Erythroblast (primary cell): Measurements from ENCODE around the gene GPR153.

ENCODE experiments used
- GATA1 ChIP-seq: IDR thresholded peaks from 2 replicates; pipeline ENCODE4 v1.6.1; 2011; ENCODE audit warnings: low read depth, mild to moderate bottlenecking, control low read depth, low read length, moderate library complexity
- POLR2A ChIP-seq: IDR thresholded peaks from 2 replicates; pipeline ENCODE4 v1.6.1; 2011; ENCODE audit warnings: mild to moderate bottlenecking, low read length

DNA sequence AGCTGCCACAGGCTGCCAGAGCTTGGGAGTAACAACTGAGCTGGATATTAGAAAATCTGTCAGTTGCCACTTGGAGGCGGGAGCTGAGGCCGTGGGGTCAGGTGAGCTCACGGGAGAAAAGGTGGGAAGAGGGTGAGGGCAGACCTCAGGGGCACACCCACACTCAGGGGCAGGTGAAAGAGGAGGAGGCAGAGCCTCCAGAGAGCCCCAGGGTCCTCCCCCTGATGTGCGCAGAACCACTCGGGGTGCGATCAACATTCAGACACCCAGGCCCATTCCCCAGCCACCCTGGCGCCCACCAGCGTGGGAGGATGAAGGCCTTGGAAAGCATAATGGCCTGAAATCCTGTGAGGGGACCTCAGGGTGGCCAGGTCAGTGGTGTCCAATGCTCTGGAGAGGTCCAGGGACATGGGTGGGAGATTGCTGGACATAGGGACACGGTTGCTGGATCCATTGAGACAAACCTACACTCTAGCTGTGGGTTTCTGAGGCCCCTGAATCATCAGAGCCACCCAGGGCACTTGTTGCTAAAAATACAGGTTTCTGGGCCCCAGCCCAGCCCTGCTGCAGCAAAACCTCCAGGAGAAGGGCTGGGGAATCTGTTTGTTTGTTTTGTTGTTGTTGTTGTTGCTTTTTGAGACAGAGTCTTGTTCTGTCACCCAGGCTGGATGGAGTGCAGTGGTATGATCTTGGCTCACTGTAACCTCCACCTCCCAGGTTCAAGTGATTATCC lies 49.4 kb upstream of the GPR153 start:
- TF ChIP-seq POLR2A (no peak), GATA1 (no peak)
